HEK293T (cell line): ENCODE results near the gene ZBTB2.
"Not testable (repeated sequence)": the region's sequence is repeated elsewhere in the genome, so short reads cannot be mapped to it uniquely, and the experiment has no call there.

ENCODE experiments used
- CTCF ChIA-PET: fragments of 350-600 bp; formaldehyde crosslinking; extraction: SDS; loops from one replicate; lab custom pipeline; 2021; ENCODE audit warnings: antibody characterized with exemption, inconsistent platforms; lab: Yijun Ruan, JAX
- POLR2A ChIA-PET: fragments of 350-600 bp; formaldehyde crosslinking; extraction: SDS; loops from one replicate; lab custom pipeline; 2020; ENCODE audit warnings: antibody characterized with exemption, inconsistent platforms; lab: Yijun Ruan, JAX
- DNase-seq: peaks from one replicate; pipeline ENCODE4 v3.0.0; 2012; ENCODE audit warnings: mixed read lengths; ENCODE audit errors: extremely low spot score
- ARNT ChIP-seq: fragments of 450-650 bp; IDR thresholded peaks from 2 replicates; pipeline ENCODE4 v1.6.1; 2017; ENCODE audit warnings: mild to moderate bottlenecking
- BHLHE40 ChIP-seq: fragments of 450-650 bp; IDR thresholded peaks from 2 replicates; pipeline ENCODE4 v1.6.1; 2016; ENCODE audit warnings: mild to moderate bottlenecking, moderate library complexity, borderline replicate concordance
- CTBP1 ChIP-seq: fragments of 450-650 bp; IDR thresholded peaks from 2 replicates; pipeline ENCODE4 v1.6.1; 2016; ENCODE audit warnings: borderline replicate concordance
- ELF4 ChIP-seq: fragments of 450-650 bp; IDR thresholded peaks from 2 replicates; pipeline ENCODE4 v1.6.1; 2017; ENCODE audit warnings: antibody characterized with exemption
- FOXA1 ChIP-seq: fragments of 450-650 bp; IDR thresholded peaks from 2 replicates; pipeline ENCODE4 v1.6.1; 2016; ENCODE audit warnings: mild to moderate bottlenecking
- FOXK2 ChIP-seq: fragments of 450-650 bp; IDR thresholded peaks from 2 replicates; pipeline ENCODE4 v1.6.1; 2016; ENCODE audit warnings: mild to moderate bottlenecking
- FOXM1 ChIP-seq: fragments of 450-650 bp; IDR thresholded peaks from 2 replicates; pipeline ENCODE4 v1.6.1; 2017; ENCODE audit warnings: mild to moderate bottlenecking, borderline replicate concordance
- HDGF ChIP-seq: fragments of 450-650 bp; IDR thresholded peaks from 2 replicates; pipeline ENCODE4 v1.6.1; 2017; ENCODE audit warnings: antibody characterized with exemption, borderline replicate concordance
- L3MBTL2 ChIP-seq: fragments of 450-650 bp; conservative IDR thresholded peaks from 2 replicates; pipeline ENCODE4 v1.6.1; 2016; ENCODE audit warnings: mild to moderate bottlenecking
- LEF1 ChIP-seq: fragments of 450-650 bp; IDR thresholded peaks from 2 replicates; pipeline ENCODE4 v1.6.1; 2017; ENCODE audit warnings: mild to moderate bottlenecking, borderline replicate concordance
- NFRKB ChIP-seq: fragments of 450-650 bp; IDR thresholded peaks from 2 replicates; pipeline ENCODE4 v1.6.1; 2016; ENCODE audit warnings: mild to moderate bottlenecking, moderate library complexity
- PKNOX1 ChIP-seq: fragments of 450-650 bp; IDR thresholded peaks from 2 replicates; pipeline ENCODE4 v1.6.1; 2016
- SP1 ChIP-seq: fragments of 450-650 bp; IDR thresholded peaks from 2 replicates; pipeline ENCODE4 v1.6.1; 2017
- SUZ12 ChIP-seq: fragments of 450-650 bp; IDR thresholded peaks from 2 replicates; pipeline ENCODE4 v1.6.1; 2016; ENCODE audit warnings: mild to moderate bottlenecking
- TARDBP ChIP-seq: fragments of 450-650 bp; IDR thresholded peaks from 2 replicates; pipeline ENCODE4 v1.6.1; 2016
- ZNF384 ChIP-seq: fragments of 450-650 bp; IDR thresholded peaks from 2 replicates; pipeline ENCODE4 v1.6.1; 2016

ZBTB2 gene

GRCh38 chr6:151321438-151321837 is 69.9 kb downstream of the ZBTB2 start:
- POLR2A ChIA-PET = no interaction called here
- TF ChIP-seq HDGF (no peak), CTBP1 (no peak), SP1 (no peak), BHLHE40 (no peak), L3MBTL2 (no peak), PKNOX1 (no peak), NFRKB (no peak), LEF1 (no peak), ARNT (no peak), TARDBP (no peak), SUZ12 (no peak), FOXA1 (no peak), ELF4 (no peak)
- DNase-seq = no peak
- CTCF ChIA-PET = interaction anchor here (1.0 kb wide), 1 partner anchor 307 kb away, joined by 3 read pairs; no protein-coding TSS in a partner anchor

GRCh38 chr6:151320140-151320539 is 71.2 kb downstream of the ZBTB2 start:
- TF ChIP-seq FOXA1 (no peak), ELF4 (no peak), NFRKB (no peak)
- POLR2A ChIA-PET = no interaction called here
- no peak for DNase-seq
- CTCF ChIA-PET = no interaction called here

- TF ChIP-seq NFRKB = no peak
- TF ChIP-seq SUZ12 = no peak
- no peak for TF ChIP-seq FOXM1
- no peak for TF ChIP-seq ARNT
- no peak for TF ChIP-seq PKNOX1
- TF ChIP-seq ELF4 = no peak
- no peak for TF ChIP-seq SP1
- TF ChIP-seq ZNF384 = no peak
- TF ChIP-seq LEF1 = no peak
- TF ChIP-seq TARDBP = no peak
- TF ChIP-seq CTBP1 = no peak
- TF ChIP-seq FOXA1 = no peak
- TF ChIP-seq L3MBTL2 = no peak
- no peak for TF ChIP-seq HDGF
- TF ChIP-seq FOXK2 = no peak
- no peak for TF ChIP-seq BHLHE40
- DNase-seq = no peak
- ChIA-PET CTCF (interaction anchor here (1.0 kb wide), 1 partner anchor 17 kb away, joined by 8 read pairs; no protein-coding TSS in a partner anchor), POLR2A (interaction anchor here (0.6 kb wide), 1 partner anchor 12 kb away, joined by 3 read pairs; no protein-coding TSS in a partner anchor)
These were observed 73.4 kb downstream of the ZBTB2 start for GRCh38 chr6:151317995-151318365.

- TF ChIP-seq ZNF384 (no peak), TARDBP (no peak), FOXA1 (no peak), BHLHE40 (no peak), PKNOX1 (no peak), FOXK2 (no peak), NFRKB (no peak), ARNT (no peak), ELF4 (no peak)
- ChIA-PET CTCF (interaction anchor here (1.0 kb wide), 1 partner anchor 17 kb away, joined by 8 read pairs; no protein-coding TSS in a partner anchor), POLR2A (interaction anchor here (0.6 kb wide), 2 partner anchors 9 to 13 kb away, joined by 3 read pairs; no protein-coding TSS in a partner anchor)
- DNase-seq = no peak
These were observed 74.0 kb downstream of the ZBTB2 start for GRCh38 chr6:151317103-151317994.

- DNase-seq, POLR2A ChIA-PET, CTCF ChIA-PET: not testable (repeated sequence)
These were observed 75.7 kb downstream of the ZBTB2 start for GRCh38 chr6:151315661-151316060.
